BJ (cell line): Measurements from ENCODE around the gene MYADM. TPM values are rescaled to one million over a fixed set of nuclear protein-coding genes. Genes with fewer than 3 reads are reported as not detected.

Source experiments
- CTCF ChIA-PET: fragments of 350-600 bp; formaldehyde crosslinking; extraction: SDS; loops from one replicate; lab custom pipeline; 2021; ENCODE audit warnings: antibody characterized with exemption, inconsistent platforms; lab: Yijun Ruan, JAX
- POLR2A ChIA-PET: fragments of 300-600 bp; sonication (Branson Sonifier 250); formaldehyde crosslinking; extraction: SDS; loops from one replicate; lab custom pipeline; 2021; ENCODE audit warnings: antibody characterized with exemption; lab: Charles Lee
- DNase-seq: peaks from one replicate; pipeline ENCODE4 v3.0.0-alpha.2; 2011; ENCODE audit warnings: low read depth
- H3K27me3 ChIP-seq: 2 replicates; pipeline ENCODE4 v1.6.0; 2011; ENCODE audit warnings: low read length; ENCODE audit not compliant: control insufficient read depth, insufficient read depth
- H3K36me3 ChIP-seq: 2 replicates; pipeline ENCODE4 v1.5.1; 2011; ENCODE audit warnings: low read length; ENCODE audit not compliant: control insufficient read depth, insufficient read depth
- H3K4me3 ChIP-seq: 2 replicates; pipeline ENCODE4 v1.5.1; 2011; ENCODE audit warnings: low read depth, mild to moderate bottlenecking, control low read depth, low read length
- polyA plus RNA-seq: library from polyadenylated mRNA; depleted of rRNA; stranded (reverse); fragments of >200 nt; gene quantifications from 2 replicates; pipeline ENCODE4 v1.2.3, GENCODE V29; 2011
- TF ChIP-seq, protein P1 (sequence below): IDR thresholded peaks from 2 replicates; pipeline ENCODE4 v1.5.1; 2011; ENCODE audit warnings: low read depth, mild to moderate bottlenecking, control low read depth, inconsistent platforms, low read length, moderate library complexity; ENCODE audit not compliant: insufficient read depth

MYADM gene
- polyA plus RNA-seq, 1 experiment, result 134 TPM

DNA sequence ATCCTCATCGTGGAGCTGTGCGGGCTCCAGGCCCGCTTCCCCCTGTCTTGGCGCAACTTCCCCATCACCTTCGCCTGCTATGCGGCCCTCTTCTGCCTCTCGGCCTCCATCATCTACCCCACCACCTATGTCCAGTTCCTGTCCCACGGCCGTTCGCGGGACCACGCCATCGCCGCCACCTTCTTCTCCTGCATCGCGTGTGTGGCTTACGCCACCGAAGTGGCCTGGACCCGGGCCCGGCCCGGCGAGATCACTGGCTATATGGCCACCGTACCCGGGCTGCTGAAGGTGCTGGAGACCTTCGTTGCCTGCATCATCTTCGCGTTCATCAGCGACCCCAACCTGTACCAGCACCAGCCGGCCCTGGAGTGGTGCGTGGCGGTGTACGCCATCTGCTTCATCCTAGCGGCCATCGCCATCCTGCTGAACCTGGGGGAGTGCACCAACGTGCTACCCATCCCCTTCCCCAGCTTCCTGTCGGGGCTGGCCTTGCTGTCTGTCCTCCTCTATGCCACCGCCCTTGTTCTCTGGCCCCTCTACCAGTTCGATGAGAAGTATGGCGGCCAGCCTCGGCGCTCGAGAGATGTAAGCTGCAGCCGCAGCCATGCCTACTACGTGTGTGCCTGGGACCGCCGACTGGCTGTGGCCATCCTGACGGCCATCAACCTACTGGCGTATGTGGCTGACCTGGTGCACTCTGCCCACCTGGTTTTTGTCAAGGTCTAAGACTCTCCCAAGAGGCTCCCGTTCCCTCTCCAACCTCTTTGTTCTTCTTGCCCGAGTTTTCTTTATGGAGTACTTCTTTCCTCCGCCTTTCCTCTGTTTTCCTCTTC is 6.3 kb downstream of the MYADM start:
- POLR2A ChIA-PET, result interaction anchor here (0.6 kb wide), 2 partner anchors 118 to 250 kb away, joined by 3 to 8 read pairs; partner anchors contain the start of gene CACNG6
- H3K36me3 ChIP-seq, result peaks cover 25% of the 10 kb centered on the region
- DNase-seq, result no peak
- CTCF ChIA-PET, result no interaction called here
- H3K27me3 ChIP-seq, result no peaks in the 10 kb centered on the region
- no peak overlapping the region for H3K4me3 ChIP-seq
- TF ChIP-seq, protein P1, sequence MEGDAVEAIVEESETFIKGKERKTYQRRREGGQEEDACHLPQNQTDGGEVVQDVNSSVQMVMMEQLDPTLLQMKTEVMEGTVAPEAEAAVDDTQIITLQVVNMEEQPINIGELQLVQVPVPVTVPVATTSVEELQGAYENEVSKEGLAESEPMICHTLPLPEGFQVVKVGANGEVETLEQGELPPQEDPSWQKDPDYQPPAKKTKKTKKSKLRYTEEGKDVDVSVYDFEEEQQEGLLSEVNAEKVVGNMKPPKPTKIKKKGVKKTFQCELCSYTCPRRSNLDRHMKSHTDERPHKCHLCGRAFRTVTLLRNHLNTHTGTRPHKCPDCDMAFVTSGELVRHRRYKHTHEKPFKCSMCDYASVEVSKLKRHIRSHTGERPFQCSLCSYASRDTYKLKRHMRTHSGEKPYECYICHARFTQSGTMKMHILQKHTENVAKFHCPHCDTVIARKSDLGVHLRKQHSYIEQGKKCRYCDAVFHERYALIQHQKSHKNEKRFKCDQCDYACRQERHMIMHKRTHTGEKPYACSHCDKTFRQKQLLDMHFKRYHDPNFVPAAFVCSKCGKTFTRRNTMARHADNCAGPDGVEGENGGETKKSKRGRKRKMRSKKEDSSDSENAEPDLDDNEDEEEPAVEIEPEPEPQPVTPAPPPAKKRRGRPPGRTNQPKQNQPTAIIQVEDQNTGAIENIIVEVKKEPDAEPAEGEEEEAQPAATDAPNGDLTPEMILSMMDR, result no peak

DNA sequence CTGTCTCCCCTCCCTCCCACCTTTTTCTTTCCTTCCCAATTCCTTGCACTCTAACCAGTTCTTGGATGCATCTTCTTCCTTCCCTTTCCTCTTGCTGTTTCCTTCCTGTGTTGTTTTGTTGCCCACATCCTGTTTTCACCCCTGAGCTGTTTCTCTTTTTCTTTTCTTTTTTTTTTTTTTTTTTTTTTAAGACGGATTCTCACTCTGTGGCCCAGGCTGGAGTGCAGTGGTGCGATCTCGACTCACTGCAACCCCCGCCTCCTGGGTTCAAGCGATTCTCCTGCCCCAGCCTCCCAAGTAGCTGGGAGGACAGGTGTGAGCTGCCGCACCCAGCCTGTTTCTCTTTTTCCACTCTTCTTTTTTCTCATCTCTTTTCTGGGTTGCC is 6.9 kb downstream of the MYADM start:
- Histone ChIP-seq H3K4me3 (no peak overlapping the region), H3K27me3 (no peaks in the 10 kb centered on the region), H3K36me3 (peaks cover 25% of the 10 kb centered on the region)
- CTCF ChIA-PET, result no interaction called here
- DNase-seq, result no peak
- POLR2A ChIA-PET, result interaction anchor here (0.6 kb wide), 1 partner anchor 117 kb away, joined by 8 read pairs; the partner anchor contains the start of gene CACNG6
- TF ChIP-seq, protein P1, result no peak

DNA sequence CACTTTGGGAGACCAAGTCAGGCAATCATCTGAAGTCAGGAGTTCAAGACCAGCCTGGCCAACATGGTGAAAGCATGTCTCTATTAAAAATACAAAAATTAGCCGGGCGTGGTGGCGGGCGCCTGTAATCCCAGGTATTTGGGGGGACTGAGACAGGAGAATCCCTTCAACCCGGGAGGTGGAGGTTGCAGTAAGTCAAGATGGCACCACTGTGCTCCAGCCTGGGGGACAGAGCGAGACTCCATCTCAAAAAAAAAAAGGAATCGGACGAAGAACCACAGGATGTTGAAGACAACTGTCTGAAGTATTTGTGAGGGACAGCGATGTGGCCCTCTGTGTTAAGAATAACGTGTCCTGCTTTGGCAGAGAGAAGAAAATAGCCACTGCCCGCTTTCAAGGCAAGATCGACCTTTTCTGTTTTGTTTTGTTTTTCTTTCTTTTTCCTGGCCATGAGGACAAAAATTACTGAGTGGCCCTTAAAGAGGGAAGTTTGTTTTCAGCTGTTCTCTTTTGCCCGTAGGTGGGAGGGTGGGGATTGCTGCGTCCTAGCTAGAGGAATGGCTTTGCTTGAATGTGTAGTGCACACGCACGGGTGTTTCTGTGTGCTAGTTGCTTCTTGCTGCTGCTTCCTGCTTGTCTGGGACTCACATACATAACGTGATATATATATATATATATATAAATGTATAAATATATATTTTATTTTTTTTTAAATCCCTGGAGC is 8.1 kb downstream of the MYADM start:
- TF ChIP-seq, protein P1, result no peak
- Histone ChIP-seq H3K4me3 (no peak overlapping the region), H3K27me3 (no peaks in the 10 kb centered on the region), H3K36me3 (peaks cover 21% of the 10 kb centered on the region)
- POLR2A ChIA-PET, result no interaction called here
- DNase-seq, result no peak
- CTCF ChIA-PET, result interaction anchor here (1.4 to 2.1 kb wide), 2 partner anchors 148 to 154 kb away, joined by 3 to 9 read pairs; no protein-coding TSS in a partner anchor

DNA sequence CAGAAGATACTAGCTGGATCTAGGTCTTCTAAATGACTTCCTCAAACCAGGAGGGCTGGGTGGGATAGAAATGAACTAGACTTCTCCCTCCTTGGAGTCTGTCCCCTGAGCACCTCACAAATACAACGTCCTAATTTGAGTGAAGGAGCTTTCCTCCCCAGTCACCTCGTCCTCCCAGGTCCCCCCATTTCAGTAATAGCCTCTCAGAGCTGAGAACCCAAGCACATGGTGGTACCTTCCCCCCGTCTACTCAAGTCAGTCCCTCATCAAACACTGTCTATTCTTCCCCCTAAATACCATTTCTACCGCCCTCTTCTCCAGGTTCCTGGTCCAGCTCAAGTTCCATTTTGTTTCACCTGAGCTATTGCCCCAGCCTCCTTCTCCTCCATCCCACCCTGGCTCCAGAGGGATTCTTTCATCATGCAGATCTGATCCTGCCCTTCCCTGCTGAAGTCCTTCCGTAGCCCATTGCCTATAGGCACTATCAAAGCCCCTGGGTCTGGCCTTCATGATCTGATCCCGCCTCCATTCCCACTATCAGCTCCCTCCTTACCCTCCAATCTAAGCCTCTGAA is 9.1 kb downstream of the MYADM start:
- H3K27me3 ChIP-seq, result 0 out of 2 replicates have a peak, but pooled peaks cover under 1% of the 10 kb centered on the region
- ChIA-PET CTCF (interaction anchor here (0.8 to 2.1 kb wide), 3 partner anchors 25 to 153 kb away, joined by 3 to 9 read pairs (median 4); no protein-coding TSS in a partner anchor), POLR2A (no interaction called here)
- H3K36me3 ChIP-seq, result peaks cover 20% of the 10 kb centered on the region
- H3K4me3 ChIP-seq, result no peak overlapping the region
- DNase-seq, result no peak
- TF ChIP-seq, protein P1, result no peak

DNA sequence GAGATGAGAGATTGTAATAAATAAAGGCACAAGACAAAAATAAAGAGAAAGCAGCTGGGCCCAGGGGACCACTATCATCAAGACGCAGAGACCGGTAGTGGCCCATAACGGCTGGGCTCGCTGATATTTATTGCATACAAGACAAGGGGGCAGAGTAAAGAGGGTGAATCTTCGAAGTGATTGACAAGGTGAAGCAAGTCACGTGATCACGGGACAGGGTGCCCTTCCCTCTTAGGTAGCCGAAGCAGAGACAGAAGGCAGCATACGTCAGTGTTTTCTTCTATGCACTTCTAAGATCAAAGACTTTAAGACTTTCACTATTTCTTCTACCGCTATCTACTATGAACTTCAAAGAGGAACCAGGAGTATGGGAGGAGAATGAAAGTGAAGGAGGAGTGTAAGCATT is 9.7 kb downstream of the MYADM start:
- H3K27me3 ChIP-seq, result peaks cover 4% of the 10 kb centered on the region
- peaks cover 19% of the 10 kb centered on the region for H3K36me3 ChIP-seq
- DNase-seq, result no peak
- TF ChIP-seq, protein P1, result no peak
- CTCF ChIA-PET, result interaction anchor here (0.8 to 2.1 kb wide), 2 partner anchors 25 to 146 kb away, joined by 4 to 9 read pairs; no protein-coding TSS in a partner anchor
- POLR2A ChIA-PET, result no interaction called here
- no peak overlapping the region for H3K4me3 ChIP-seq
